Liver (tissue), 9 donors: ENCODE data around the gene KLK13. TPM values are rescaled to one million over a fixed set of nuclear protein-coding genes. Genes with fewer than 3 reads are reported as not detected.

Experiments
- DNase-seq: peaks from one replicate; pipeline ENCODE4 v3.0.0-alpha.2; 2017; ENCODE audit warnings: low spot score
- H3K27ac ChIP-seq, 2 donors: one replicate each; pipeline ENCODE4 v1.7.0; 2013; ENCODE audit warnings: inconsistent platforms in 2 of 2, low read length in 2 of 2, control low read depth in 1 of 2, low read depth in 1 of 2, mild to moderate bottlenecking in 1 of 2
- H3K27me3 ChIP-seq, 4 donors: one replicate each; pipeline versions ENCODE4 v1.6.1 to v1.7.0; 2013; ENCODE audit warnings: low read length in 3 of 4, inconsistent platforms in 1 of 4, mild to moderate bottlenecking in 1 of 4, moderate library complexity in 1 of 4; ENCODE audit not compliant: control insufficient read depth in 4 of 4, insufficient read depth in 4 of 4
- H3K36me3 ChIP-seq, 4 donors: one replicate each; pipeline versions ENCODE4 v1.6.1 to v1.7.0; 2013; ENCODE audit warnings: low read length in 3 of 4, mild to moderate bottlenecking in 3 of 4, low read depth in 1 of 4, moderate library complexity in 1 of 4; ENCODE audit not compliant: control insufficient read depth in 4 of 4, insufficient read depth in 3 of 4
- H3K4me1 ChIP-seq, 4 donors: one replicate each; pipeline versions ENCODE4 v1.6.1 to v1.7.0; 2013; ENCODE audit warnings: low read length in 3 of 4, mild to moderate bottlenecking in 3 of 4, moderate library complexity in 1 of 4; ENCODE audit not compliant: control insufficient read depth in 4 of 4, insufficient read depth in 4 of 4
- H3K4me3 ChIP-seq, 3 donors: one replicate each; pipeline versions ENCODE4 v1.6.1 to v1.7.0; 2013; ENCODE audit warnings: low read length in 3 of 3, control low read depth in 1 of 3, low read depth in 1 of 3, mild to moderate bottlenecking in 1 of 3
- H3K9ac ChIP-seq, 2 donors: one replicate each; pipeline ENCODE4 v1.7.0; 2013; ENCODE audit warnings: low read length in 2 of 2, mild to moderate bottlenecking in 2 of 2, moderate library complexity in 2 of 2, control low read depth in 1 of 2, low read depth in 1 of 2
- H3K9me3 ChIP-seq, 4 donors: one replicate each; pipeline versions ENCODE4 v1.6.1 to v1.7.0; 2013; ENCODE audit warnings: low read length in 3 of 4; ENCODE audit not compliant: control insufficient read depth in 4 of 4
- ATF3 ChIP-seq: IDR thresholded peaks from 2 replicates; pipeline ENCODE4 v1.6.1; 2016; ENCODE audit warnings: antibody characterized with exemption
- CTCF ChIP-seq: fragments of 150-350 bp; IDR thresholded peaks from 2 replicates; pipeline ENCODE4 v1.5.1; 2017; ENCODE audit warnings: improper control_type of control experiment, low read depth, low read length; ENCODE audit not compliant: missing input control
- EGR1 ChIP-seq, 2 donors: IDR thresholded peaks; 2 replicates each; pipeline ENCODE4 v1.6.1; 2016 to 2018; ENCODE audit warnings: antibody characterized with exemption in 2 of 2, low read depth in 2 of 2
- FOXA1 ChIP-seq: IDR thresholded peaks from 2 replicates; pipeline ENCODE4 v1.6.1; 2016; ENCODE audit warnings: antibody characterized with exemption
- FOXA2 ChIP-seq: IDR thresholded peaks from 2 replicates; pipeline ENCODE4 v1.6.1; 2016; ENCODE audit warnings: antibody characterized with exemption
- HNF4A ChIP-seq, 2 donors: conservative IDR thresholded peaks; 2 replicates each; pipeline ENCODE4 v1.6.1; 2016; ENCODE audit warnings: antibody characterized with exemption in 2 of 2, mild to moderate bottlenecking in 2 of 2
- HNF4G ChIP-seq: IDR thresholded peaks from 2 replicates; pipeline ENCODE4 v1.6.1; 2016; ENCODE audit warnings: antibody characterized with exemption
- JUND ChIP-seq, 2 donors: IDR thresholded peaks; 2 replicates each; pipeline ENCODE4 v1.6.1; 2016; ENCODE audit warnings: antibody characterized with exemption in 2 of 2
- REST ChIP-seq: IDR thresholded peaks from 2 replicates; pipeline ENCODE4 v1.6.1; 2016; ENCODE audit warnings: antibody characterized with exemption, mild to moderate bottlenecking
- SP1 ChIP-seq: IDR thresholded peaks from 2 replicates; pipeline ENCODE4 v1.6.1; 2018; ENCODE audit warnings: antibody characterized with exemption, mild to moderate bottlenecking
- TAF1 ChIP-seq: conservative IDR thresholded peaks from 2 replicates; pipeline ENCODE4 v1.6.1; 2016; ENCODE audit warnings: antibody characterized with exemption, mild to moderate bottlenecking
- YY1 ChIP-seq: IDR thresholded peaks from 2 replicates; pipeline ENCODE4 v1.6.1; 2016; ENCODE audit warnings: antibody characterized with exemption, mild to moderate bottlenecking
- ZBTB33 ChIP-seq: IDR thresholded peaks from 2 replicates; pipeline ENCODE4 v1.6.1; 2016; ENCODE audit warnings: antibody characterized with exemption
- WGBS: extraction: QIAGEN DNeasy Blood & Tissue Kit; methylation state at CpG from one replicate; pipeline ENCODE4 v1.1.7; 2013; 5-methylcytosine and 5-hydroxymethylcytosine counted together
- polyA plus RNA-seq, 2 donors: library from polyadenylated mRNA; stranded (reverse) in 1 of 2; unstranded in 1 of 2; fragments of 200-250 nt in 1 of 2; fragments of >200 nt in 1 of 2; fragmentation: Nextera tagmentation in 1 of 2; extraction: Ambion mirVana in 1 of 2; gene quantifications; one replicate each; pipeline versions ENCODE4 v1.2.1 to v1.2.3, GENCODE V29; 2013 to 2015
- total RNA-seq, 2 donors: library from RNA; depleted of rRNA; stranded (reverse); fragments of >200 nt; gene quantifications; one replicate each; pipeline ENCODE4 v1.2.3, GENCODE V29; 2014
- TF ChIP-seq, protein P1 (sequence below): IDR thresholded peaks from 2 replicates; pipeline ENCODE4 v1.6.1; 2016; ENCODE audit warnings: antibody characterized with exemption
- donor health status: healthy.
- donor health status: healthy.
- donor health status: healthy.
- donor health status: healthy.
- donor health status: healthy.

Gene KLK13
- total and polyA plus RNA-seq, 4 donors = not detected

- WGBS = 89% methylated on average over 2 of the region's 2 CpGs
- peaks cover 0 to 4% (median 0%) of the 10 kb centered on the region in 4 donors for H3K27me3 ChIP-seq
- TF ChIP-seq SP1 = no peak
- no peak for TF ChIP-seq EGR1 (IDR thresholded peaks at IDR 0.05; ENCODE audit: low read depth in 2 of 2)
- no peak for TF ChIP-seq ZBTB33
- no peak for TF ChIP-seq CTCF
- TF ChIP-seq, protein P1, sequence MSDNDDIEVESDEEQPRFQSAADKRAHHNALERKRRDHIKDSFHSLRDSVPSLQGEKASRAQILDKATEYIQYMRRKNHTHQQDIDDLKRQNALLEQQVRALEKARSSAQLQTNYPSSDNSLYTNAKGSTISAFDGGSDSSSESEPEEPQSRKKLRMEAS = no peak
Measured at GRCh38 chr19:51029718-51030117, 35.2 kb downstream of the KLK13 start.

DNA sequence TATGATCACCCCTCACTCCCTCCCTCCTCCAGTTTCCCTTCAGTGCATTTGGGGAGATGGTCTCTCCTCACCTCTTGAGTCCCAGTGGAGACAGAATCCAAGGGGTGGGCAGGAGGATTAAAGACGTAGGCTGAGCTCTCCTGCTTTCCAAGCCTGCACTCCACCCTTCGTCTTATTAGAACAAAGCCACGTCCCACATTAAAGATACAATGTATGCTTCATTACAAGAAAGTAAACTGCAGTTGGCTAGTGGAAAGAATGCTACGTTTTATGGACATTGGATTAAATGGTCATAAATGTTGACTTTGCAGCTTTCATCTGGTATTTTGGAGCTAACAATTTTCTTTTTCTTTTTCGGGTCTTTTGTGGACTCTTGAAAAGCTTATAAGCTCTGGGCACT, 37.0 kb downstream of the KLK13 start:
- TF ChIP-seq YY1 = no peak
- H3K27me3 ChIP-seq = peaks cover 0 to 8% (median 0%) of the 10 kb centered on the region in 4 donors
- no peak overlapping the region for H3K27ac ChIP-seq
- 54% methylated on average over 5 of the region's 5 CpGs for WGBS
- no peak for DNase-seq
- no peak overlapping the region for H3K9ac ChIP-seq
- no peak overlapping the region for H3K4me3 ChIP-seq
- H3K9me3 ChIP-seq = peaks cover 0 to 3% (median 0%) of the 10 kb centered on the region in 4 donors
- H3K36me3 ChIP-seq = no peaks in the 10 kb centered on the region
- no peaks in the 10 kb centered on the region for H3K4me1 ChIP-seq

More at GRCh38 chr19:51029718-51030117, 35.2 kb downstream of the KLK13 start:
- H3K9me3 ChIP-seq = peaks cover 0 to 3% (median 0%) of the 10 kb centered on the region in 4 donors
- H3K9ac ChIP-seq = no peak overlapping the region
- H3K36me3 ChIP-seq = no peaks in the 10 kb centered on the region
- DNase-seq = no peak
- H3K4me1 ChIP-seq = no peaks in the 10 kb centered on the region
- H3K4me3 ChIP-seq = no peak overlapping the region
- no peak overlapping the region for H3K27ac ChIP-seq

DNA sequence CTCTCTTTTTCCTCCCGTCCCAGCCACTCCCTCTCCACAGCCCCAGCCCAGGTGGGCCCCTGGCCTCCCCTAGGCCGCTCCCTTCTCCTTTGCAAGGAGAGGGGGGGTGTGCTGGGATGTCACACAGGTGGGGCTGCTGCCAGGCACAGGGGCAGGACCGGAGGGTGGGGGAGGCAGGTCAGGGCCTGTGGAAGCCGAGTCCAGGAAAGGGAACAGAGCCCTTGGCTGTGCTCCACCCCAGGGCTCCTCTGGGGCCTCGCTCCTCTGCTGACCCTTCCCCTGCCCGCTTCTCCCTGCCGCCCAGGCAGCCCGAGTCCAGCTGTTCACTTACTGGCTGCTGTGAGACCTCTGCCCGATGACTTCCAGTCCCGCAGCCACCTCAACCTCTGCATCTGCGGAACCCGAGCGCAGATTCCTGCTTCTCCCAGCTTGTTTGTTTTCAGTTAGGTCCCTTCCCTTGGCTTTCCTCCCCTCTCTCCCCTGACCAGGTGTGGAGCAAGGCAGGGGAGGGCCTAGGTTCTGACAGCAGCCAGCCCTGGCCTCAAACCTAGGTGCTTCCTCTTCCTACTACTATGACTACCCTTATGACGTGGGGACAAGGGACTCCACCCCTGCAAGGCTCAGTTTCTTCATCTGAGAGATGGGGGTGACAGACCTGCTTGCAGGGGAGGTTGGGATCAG, 37.6 kb downstream of the KLK13 start:
- Histone ChIP-seq H3K4me1 (no peaks in the 10 kb centered on the region), H3K36me3 (no peaks in the 10 kb centered on the region), H3K27me3 (peaks cover 0 to 8% (median 0%) of the 10 kb centered on the region in 4 donors), H3K4me3 (no peak overlapping the region), H3K9me3 (peaks cover 0 to 3% (median 0%) of the 10 kb centered on the region in 4 donors), H3K27ac (no peak overlapping the region), H3K9ac (no peak overlapping the region)
- 37% methylated on average over 14 of the region's 14 CpGs for WGBS
- no peak for DNase-seq
- TF ChIP-seq SP1 (no peak), JUND (IDR thresholded peaks at IDR 0.05) (no peak), FOXA2 (no peak), HNF4G (no peak), FOXA1 (no peak), ATF3 (no peak), ZBTB33 (no peak), REST (no peak), CTCF (no peak), TAF1 (no peak), HNF4A (conservative IDR thresholded peaks at IDR 0.05) (no peak)
